Dedifferentiated amniotic fluid mesenchymal stem cell (primary cell): Measurements from ENCODE around the gene UNC79.

Source experiments
- DNase-seq: peaks from one replicate; pipeline ENCODE4 v3.0.0-alpha.2; 2016; ENCODE audit errors: extremely low spot score

Gene UNC79

DNA sequence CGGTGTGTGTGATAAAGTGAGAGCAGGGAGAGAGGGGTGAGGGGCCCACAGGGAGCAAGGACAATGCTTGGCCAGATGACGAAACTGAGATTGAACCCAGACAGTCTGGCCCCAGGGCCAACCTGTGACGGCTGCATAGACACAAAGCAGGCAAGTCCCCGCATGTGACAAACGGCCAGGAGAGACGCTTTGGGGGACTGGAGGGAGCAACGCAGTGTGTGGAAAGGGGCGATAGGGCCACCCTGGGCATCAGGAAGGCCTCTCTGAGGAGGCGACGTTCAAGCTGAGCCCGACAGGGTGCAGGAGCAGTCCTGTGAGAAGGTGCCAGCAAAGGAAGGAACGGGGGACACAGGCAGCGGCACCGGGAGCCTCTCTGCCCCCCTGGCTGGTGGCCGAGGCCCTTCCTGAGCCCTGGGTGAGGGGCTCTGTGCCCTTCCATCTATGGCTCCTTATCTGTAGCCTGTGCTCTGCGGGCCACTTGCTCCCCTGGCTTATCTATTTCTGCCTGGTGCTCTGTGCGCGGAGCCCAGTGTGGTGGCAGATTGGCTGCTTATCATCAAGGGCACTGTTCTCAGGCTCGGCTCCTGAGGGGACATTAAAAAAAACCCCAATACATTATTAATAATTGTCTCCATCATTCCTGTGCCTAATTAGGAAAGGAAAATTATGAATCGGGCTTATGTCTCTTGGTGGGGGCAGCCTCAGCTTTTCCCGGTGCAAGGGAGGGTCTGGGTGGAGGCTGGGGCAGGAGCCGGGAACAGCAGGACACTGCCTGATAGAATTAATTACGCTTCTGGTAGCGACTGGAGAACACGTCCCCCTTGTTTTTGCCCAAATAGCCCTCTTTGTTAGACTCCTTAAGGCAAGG is 317.7 kb downstream of the UNC79 start:
- DNase-seq: no peak

DNA sequence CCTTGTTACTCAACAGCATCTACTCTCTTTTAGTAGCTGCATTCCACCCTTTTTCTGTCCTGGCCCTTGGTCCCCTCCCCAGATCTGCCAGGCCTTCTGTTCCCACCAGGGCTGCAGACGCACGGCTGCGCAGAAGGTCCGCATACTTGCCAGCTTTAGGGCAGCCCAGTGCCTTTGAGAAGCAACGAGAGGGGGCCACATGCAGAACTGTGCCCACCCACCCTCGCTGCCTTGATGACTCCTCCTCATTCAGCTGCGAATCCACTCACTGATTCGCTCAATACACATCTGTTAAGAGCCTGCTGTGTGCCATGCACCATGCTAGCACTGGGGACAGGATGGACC is 318.3 kb downstream of the UNC79 start:
- DNase-seq: no peak

DNA sequence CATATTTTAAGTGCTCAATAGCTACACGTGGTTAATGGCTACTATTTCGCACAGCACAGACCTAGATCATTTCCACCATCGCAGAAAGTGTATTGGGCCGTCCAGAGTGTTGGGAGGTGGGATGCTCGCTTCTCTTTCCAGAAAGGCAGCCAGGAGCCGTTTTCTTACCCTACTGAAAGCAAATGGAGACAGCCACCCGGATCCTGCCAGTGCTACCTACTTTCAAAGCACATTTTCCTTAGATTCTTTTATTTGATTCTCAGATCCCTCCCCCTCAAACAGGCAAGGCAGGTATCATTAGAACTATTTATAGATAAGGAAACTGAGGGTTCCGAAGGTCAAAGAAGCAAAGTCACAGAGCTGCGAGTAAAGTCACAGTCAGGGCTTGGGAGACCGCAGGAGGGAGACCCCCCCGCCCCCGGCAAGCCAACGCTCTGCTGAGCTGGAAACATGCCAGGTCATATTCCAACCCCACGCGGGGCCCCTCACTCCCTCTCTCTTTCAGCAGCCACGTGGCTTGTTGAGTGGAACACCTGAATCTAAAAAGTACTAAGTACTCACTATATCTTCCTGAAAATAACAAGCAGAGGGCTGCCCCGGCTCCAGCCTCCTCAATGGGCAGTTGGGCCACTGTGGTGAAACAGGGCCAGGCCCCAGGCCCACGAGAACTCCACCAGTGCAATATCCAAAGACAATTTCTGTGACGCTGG is 321.4 kb downstream of the UNC79 start:
- no peak for DNase-seq

DNA sequence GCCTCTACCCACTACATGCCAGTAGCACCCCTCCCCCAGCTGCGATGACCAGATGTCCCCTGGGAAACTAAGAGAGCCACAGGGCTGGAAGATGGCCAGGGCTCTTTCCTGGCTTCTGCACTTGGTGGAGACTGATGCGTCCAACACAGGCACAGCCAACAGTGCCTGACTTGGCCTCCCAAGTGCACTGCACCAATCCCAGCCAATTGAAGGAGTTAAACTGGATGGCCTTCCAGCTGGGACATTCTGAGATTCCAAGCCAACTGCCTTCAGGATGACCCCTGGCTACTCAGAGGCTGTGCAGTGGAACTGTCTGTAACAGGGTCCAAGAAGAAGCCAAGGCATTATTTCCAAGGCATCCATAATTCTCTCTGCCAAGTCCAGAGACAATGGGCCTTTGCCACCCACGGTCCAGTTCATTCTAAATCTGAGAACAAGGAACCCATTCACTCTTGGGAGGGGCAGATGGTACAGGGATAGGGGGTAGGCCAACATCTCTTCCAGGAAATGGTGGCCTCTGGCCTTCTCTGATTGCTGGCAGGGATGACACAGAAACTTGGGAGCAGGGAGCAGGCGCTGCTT is 322.3 kb downstream of the UNC79 start:
- DNase-seq: no peak

DNA sequence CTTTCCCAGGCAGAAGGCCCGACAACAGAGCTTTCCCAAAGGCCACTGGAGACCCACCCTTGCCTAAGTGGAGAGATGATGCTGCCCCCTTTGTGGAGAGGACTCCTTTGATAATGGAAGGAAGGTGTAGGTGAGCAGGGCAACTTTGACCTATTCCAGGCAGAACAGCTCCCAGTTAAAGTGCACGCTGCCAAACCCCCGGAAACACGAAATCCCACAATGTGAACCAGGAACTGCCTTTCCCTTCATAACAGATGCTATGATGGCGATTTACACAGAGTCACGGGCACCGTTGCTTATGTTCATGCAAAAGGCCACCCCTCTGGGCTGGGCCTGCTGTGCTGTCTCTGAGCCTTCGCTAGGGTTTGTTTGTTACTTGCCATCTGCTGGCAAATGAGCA is 322.9 kb downstream of the UNC79 start:
- no peak for DNase-seq

DNA sequence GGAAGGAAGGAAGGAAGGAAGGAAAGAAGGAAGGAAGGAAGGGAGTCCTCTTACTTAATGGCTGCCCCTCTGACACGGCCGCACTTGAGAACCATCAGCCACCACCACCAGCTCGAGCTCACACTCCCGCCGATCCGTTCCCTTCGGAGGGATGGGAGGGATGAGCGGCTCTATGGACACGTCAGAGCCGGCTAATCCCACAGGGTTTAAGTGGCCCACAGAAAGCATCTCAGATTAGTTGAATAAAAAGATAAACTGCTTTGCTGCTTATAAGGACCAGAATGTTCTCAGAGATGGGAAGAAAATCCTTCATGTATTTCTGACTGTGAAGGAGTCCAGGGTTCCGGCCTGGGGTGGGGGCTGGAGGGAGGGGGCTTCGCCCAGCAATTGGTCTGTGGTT is 326.5 kb downstream of the UNC79 start:
- no peak for DNase-seq
